Stimulated activated CD8-positive, alpha-beta memory T cell treated with anti-CD3 and anti-CD28 coated beads, Interleukin-4, amount 100 ng/mL, for 4 hours (primary cell): Measurements from ENCODE around the gene TP53.
"Not testable (repeated sequence)": the region's sequence is repeated elsewhere in the genome, so short reads cannot be mapped to it uniquely, and the experiment has no call there.

Experiments
- DNase-seq, 2 donors: peaks; one replicate each; pipeline ENCODE4 v3.0.0-alpha.2; 2020; ENCODE audit warnings: low read depth in 2 of 2, low spot score in 1 of 2

The TP53 gene

GRCh38 chr17:7676533-7676932 lies 10.8 kb downstream of the TP53 start:
- DNase-seq = no peak

- DNase-seq = no peak
Observed at GRCh38 chr17:7674934-7675333, 12.4 kb downstream of the TP53 start.

GRCh38 chr17:7673239-7673638 lies 14.1 kb downstream of the TP53 start:
- no peak for DNase-seq

GRCh38 chr17:7668482-7668881 lies 18.8 kb downstream of the TP53 start:
- DNase-seq = no peak

- no peak for DNase-seq
Observed at GRCh38 chr17:7667656-7668406, 19.5 kb downstream of the TP53 start.

GRCh38 chr17:7656958-7657609 lies 30.2 kb downstream of the TP53 start:
- DNase-seq = no peak

GRCh38 chr17:7655541-7655840 lies 31.8 kb downstream of the TP53 start:
- DNase-seq = no peak

- DNase-seq = no peak
Observed at GRCh38 chr17:7654832-7655540, 32.3 kb downstream of the TP53 start.

GRCh38 chr17:7652388-7653356 lies 34.6 kb downstream of the TP53 start:
- DNase-seq = no peak

GRCh38 chr17:7651665-7652387 lies 35.5 kb downstream of the TP53 start:
- DNase-seq = no peak

GRCh38 chr17:7651097-7651664 lies 36.1 kb downstream of the TP53 start:
- DNase-seq = no peak

GRCh38 chr17:7650509-7651096 lies 36.7 kb downstream of the TP53 start, which contains the start of gene ATP1B2:
Gene ATP1B2 (plus strand): TSS chr17:7650926. CDS start chr17:7651519, 593 bp downstream.
- peak; percentile 57 to 63 for DNase-seq

GRCh38 chr17:7647018-7647417 lies 40.3 kb downstream of the TP53 start:
- no peak for DNase-seq

- DNase-seq = no peak
Observed at GRCh38 chr17:7646457-7646856, 40.8 kb downstream of the TP53 start.

GRCh38 chr17:7644775-7645174 lies 42.5 kb downstream of the TP53 start:
- no peak for DNase-seq

GRCh38 chr17:7641635-7642034 lies 45.7 kb downstream of the TP53 start:
- DNase-seq = not testable (repeated sequence)

- no peak for DNase-seq
Observed at GRCh38 chr17:7640783-7641182, 46.5 kb downstream of the TP53 start.

- no peak for DNase-seq
Observed at GRCh38 chr17:7636163-7636562, 51.1 kb downstream of the TP53 start.

- DNase-seq = no peak
Observed at GRCh38 chr17:7634384-7634783, 52.9 kb downstream of the TP53 start.

GRCh38 chr17:7633093-7633492 lies 54.2 kb downstream of the TP53 start:
- no peak for DNase-seq
